T-helper 1 cell treated with Interleukin-12 subunit alpha and Interleukin-12 subunit beta and Interleukin-4 antibody, amounts not matched to agents 30 μg/mL and 1 μg/mL, for 36 hours (primary cell): ENCODE results near the gene SCTR.

Source experiments
- H3K27ac Mint-ChIP-seq: one replicate; pipeline ENCODE4 v1.8.0; 2021; ENCODE audit warnings: mild to moderate bottlenecking, mixed read lengths
- H3K27me3 Mint-ChIP-seq: one replicate; pipeline ENCODE4 v1.8.0; 2021; ENCODE audit warnings: low read depth, mixed read lengths
- H3K36me3 Mint-ChIP-seq: one replicate; pipeline ENCODE4 v1.8.0; 2021; ENCODE audit warnings: low read depth, mixed read lengths
- H3K4me1 Mint-ChIP-seq: one replicate; pipeline ENCODE4 v1.8.0; 2021; ENCODE audit warnings: low read depth, mixed read lengths
- H3K4me3 Mint-ChIP-seq: one replicate; pipeline ENCODE4 v1.8.0; 2021; ENCODE audit warnings: mild to moderate bottlenecking, moderate library complexity, mixed read lengths
- H3K9me3 Mint-ChIP-seq: one replicate; pipeline ENCODE4 v1.8.0; 2021; ENCODE audit warnings: mixed read lengths

SCTR gene

DNA sequence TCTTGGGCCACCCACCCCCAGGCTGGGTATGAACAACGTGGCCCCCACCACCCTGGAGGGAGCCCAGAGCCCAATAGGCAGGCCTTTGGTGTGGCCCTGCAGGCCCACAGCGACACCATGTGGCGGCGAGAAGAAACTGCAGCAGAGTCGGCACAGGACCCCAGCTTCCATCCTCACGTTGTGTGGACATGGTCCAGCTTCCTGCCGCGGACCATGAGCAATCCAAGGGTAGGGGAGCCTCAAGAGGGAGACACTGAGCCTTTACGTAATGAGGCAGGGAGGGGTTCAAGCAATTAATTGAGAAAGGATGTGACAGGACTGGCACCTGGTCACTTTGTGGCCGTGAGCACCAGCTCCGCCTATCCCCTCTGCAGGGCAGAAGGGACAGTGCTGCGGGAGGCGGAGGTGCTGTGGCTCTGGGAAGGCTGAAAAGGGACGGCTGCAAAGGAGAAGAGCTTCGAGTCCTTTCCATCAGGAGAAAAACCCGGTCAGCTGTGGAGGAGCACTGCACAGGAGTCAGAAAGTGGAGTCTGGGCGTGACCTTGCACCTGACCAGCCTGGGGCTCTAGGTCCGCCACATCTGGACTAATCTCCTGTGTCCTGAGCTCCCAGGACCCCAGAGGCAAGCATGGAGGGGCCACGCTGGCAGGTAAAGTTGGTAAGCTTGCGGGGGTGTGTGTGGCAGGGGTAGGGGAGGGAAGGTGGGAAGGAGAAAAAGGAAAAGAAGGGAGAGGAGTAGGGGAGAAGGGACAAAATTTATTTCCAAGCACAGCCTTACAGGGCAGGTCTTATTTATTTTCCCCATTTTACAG, 47.8 kb downstream of the SCTR start:
- Mint-ChIP-seq H3K27ac (no peak overlapping the region), H3K4me1 (no peaks in the 10 kb centered on the region), H3K9me3 (no peaks in the 10 kb centered on the region), H3K27me3 (no peaks in the 10 kb centered on the region), H3K4me3 (no peak overlapping the region), H3K36me3 (no peaks in the 10 kb centered on the region)

DNA sequence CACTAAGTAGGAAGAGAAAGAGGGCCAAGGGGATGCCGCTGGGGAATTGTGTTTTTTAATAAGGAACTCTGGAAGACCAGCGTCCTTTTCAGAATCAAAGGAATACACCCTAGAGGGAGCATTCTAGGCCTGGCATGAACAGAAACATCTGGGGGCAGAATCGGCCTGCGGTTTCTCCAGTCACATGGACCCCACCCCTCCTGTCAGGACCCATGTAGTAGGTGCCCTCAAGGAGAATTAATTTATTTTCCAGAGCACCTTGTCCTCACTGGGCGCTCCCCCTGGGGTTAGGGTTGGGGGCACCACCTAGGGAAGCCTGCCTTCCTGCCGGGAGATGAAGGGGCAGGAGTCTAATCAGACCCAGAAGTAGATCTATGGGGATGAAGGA, 48.4 kb downstream of the SCTR start:
- no peak overlapping the region for H3K27ac Mint-ChIP-seq
- no peaks in the 10 kb centered on the region for H3K4me1 Mint-ChIP-seq
- no peaks in the 10 kb centered on the region for H3K27me3 Mint-ChIP-seq
- no peak overlapping the region for H3K4me3 Mint-ChIP-seq
- no peaks in the 10 kb centered on the region for H3K36me3 Mint-ChIP-seq
- no peaks in the 10 kb centered on the region for H3K9me3 Mint-ChIP-seq

- no peaks in the 10 kb centered on the region for H3K9me3 Mint-ChIP-seq
- H3K4me3 Mint-ChIP-seq, result no peak overlapping the region
- H3K27ac Mint-ChIP-seq, result no peak overlapping the region
- H3K4me1 Mint-ChIP-seq, result no peaks in the 10 kb centered on the region
- no peaks in the 10 kb centered on the region for H3K27me3 Mint-ChIP-seq
- no peaks in the 10 kb centered on the region for H3K36me3 Mint-ChIP-seq
Observed at GRCh38 chr2:119475225-119475856, 48.9 kb downstream of the SCTR start.

DNA sequence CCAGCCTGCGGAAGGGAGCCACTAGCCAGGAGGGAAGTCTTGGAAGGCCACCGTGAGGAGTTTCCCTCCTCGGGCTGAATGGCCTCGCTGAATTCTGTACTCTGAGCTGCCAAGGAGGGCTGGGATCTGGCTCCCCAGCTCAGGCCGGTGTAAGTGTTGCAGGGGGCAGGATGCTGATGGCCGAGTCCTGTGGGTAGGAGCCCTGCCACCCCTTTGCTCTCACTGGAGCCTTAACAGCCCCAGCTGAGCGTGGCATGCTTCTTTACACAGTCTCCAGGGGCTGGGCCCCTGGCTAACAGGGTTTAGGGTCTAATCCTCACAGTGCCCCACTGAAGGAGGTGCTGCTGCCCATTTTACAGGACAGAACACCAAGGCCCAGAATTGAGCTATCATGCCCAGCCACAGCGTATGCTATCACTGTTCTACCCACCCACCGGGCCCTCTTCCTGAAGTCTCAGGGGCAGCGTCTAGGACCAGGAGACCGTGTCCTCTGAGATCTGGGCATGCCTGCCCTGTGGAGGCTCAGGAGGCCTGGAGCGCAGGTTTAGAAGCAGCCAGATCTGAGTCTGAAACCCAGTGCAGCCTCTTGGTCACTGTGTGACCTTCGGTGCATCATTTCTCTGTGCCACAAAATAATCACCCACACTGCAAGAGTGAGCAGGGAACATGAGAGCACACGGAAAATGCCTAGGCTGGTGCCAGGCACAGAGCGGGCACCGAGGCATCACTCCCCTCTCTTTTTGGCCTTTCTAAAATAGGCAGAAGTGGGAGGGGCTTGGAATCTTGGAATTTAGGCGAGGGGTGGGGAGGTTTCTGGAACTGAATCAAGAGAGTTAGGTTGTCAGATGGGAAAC, 49.7 kb downstream of the SCTR start:
- Mint-ChIP-seq H3K27me3 (no peaks in the 10 kb centered on the region), H3K9me3 (no peaks in the 10 kb centered on the region), H3K36me3 (no peaks in the 10 kb centered on the region), H3K4me3 (no peak overlapping the region), H3K27ac (no peak overlapping the region), H3K4me1 (no peaks in the 10 kb centered on the region)

- Mint-ChIP-seq H3K4me1 (no peaks in the 10 kb centered on the region), H3K27me3 (no peaks in the 10 kb centered on the region), H3K4me3 (no peak overlapping the region), H3K9me3 (no peaks in the 10 kb centered on the region), H3K36me3 (no peaks in the 10 kb centered on the region), H3K27ac (no peak overlapping the region)
Observed at GRCh38 chr2:119473621-119474370, 50.5 kb downstream of the SCTR start.

DNA sequence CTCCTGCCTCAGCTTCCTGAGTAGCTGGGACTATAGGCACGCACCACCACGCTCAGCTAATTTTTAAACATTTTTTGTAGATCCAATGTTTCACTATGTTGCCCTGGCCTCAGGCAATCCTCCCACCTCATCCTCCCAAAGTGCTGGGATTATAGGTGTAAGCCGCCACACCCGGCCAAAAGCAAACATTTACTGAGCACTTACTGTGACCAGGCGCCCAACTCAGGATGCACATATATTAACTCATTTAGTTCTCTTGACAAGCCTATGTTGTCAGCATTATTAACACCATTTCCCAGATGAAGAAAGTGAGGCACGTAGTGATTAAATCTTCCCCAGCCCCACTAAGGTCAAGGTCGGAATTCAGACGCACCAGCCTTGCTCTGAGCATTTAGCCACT, 51.5 kb downstream of the SCTR start:
- no peaks in the 10 kb centered on the region for H3K36me3 Mint-ChIP-seq
- H3K27me3 Mint-ChIP-seq, result no peaks in the 10 kb centered on the region
- H3K4me3 Mint-ChIP-seq, result no peak overlapping the region
- no peaks in the 10 kb centered on the region for H3K9me3 Mint-ChIP-seq
- no peak overlapping the region for H3K27ac Mint-ChIP-seq
- H3K4me1 Mint-ChIP-seq, result no peaks in the 10 kb centered on the region

DNA sequence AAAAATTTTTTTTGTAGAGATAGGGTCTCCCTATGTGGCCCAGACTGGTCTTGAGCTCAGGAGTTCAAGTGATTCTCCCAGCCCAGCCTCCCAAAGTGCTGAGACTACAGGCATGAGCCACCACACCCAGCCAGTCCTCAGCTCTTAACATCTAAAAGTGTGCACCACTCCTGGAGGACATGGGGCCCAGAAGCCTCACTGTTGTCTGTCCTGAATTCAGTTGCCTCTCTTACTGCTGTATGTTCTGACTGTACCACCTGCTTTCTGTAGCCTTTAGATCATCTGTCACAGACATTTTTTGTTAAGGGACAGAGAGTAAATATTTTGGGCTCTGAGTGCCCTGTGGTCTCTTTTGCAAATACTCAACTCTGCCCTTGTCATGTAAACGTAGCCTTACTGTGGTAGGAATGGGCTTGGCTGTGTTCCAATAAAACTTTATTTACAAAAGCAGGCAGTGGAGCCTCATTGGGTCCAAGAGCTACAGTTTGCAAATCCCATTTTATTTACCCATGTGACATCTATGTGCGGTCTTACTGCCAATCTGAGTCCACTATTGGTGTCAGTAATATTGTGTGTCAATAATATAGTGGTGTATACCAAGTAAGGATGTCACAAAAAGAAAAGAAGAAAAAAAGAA, 54.5 kb downstream of the SCTR start:
- H3K4me1 Mint-ChIP-seq, result no peaks in the 10 kb centered on the region
- H3K4me3 Mint-ChIP-seq, result no peak overlapping the region
- no peak overlapping the region for H3K27ac Mint-ChIP-seq
- H3K27me3 Mint-ChIP-seq, result no peaks in the 10 kb centered on the region
- H3K36me3 Mint-ChIP-seq, result no peaks in the 10 kb centered on the region
- H3K9me3 Mint-ChIP-seq, result no peaks in the 10 kb centered on the region

DNA sequence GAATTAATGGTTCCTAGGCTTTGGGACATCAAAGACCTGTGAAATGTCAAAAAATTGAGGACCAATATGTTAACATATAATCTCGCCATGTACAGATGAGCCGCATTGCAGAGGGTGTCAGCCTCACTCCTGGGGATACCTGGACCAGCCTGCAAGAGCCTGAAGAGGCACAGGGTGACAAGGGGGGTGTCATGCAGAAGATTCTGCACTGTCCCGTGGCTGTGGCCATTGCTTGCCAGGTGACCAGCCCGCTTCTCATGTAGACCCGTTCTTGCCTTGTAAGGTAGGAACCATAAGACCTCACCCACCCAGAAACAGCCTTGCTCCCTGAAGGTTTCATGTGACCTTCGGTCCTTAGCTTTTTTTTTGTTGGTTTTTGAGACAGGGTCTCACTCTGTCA, 55.2 kb downstream of the SCTR start:
- H3K36me3 Mint-ChIP-seq, result no peaks in the 10 kb centered on the region
- no peaks in the 10 kb centered on the region for H3K4me1 Mint-ChIP-seq
- no peaks in the 10 kb centered on the region for H3K27me3 Mint-ChIP-seq
- no peak overlapping the region for H3K4me3 Mint-ChIP-seq
- no peaks in the 10 kb centered on the region for H3K9me3 Mint-ChIP-seq
- no peak overlapping the region for H3K27ac Mint-ChIP-seq

DNA sequence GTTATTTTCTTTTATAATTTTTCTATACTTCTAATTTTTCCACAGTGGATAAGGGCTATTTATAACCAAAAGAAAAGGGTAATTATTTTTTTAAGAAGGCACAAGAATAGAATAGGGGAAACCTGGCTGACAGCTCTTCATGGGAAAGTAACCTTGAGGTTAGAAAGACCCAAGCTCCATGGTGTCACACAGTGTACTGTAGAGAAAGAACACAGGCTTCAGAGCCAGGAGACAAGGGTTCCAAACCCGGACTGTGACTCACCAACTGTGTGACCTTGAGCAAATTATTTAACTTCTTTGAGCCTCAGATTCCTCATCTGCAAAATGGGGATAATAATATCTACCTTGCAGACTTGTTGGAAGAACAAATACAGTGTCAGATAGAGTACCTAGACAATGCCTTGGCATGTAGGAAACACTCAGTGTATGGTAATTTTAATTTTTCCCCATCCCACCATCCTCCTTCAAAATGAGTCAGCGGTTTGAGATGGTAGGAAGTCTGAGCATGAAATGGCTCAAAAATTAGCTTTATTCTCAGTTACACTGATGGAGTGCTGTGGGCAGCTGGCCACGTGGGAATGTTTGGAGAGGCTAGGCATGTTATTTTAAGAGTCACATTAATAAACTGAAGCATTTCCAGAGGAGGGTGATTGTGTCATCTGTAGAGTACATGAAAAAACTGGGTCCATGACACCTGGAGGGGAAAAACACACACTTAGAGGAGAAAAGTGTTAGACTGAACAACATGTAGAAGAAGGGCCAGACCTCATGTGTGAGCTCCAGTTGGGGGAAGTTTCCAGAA, 55.9 kb downstream of the SCTR start:
- Mint-ChIP-seq H3K36me3 (no peaks in the 10 kb centered on the region), H3K9me3 (no peaks in the 10 kb centered on the region), H3K27me3 (no peaks in the 10 kb centered on the region), H3K27ac (no peak overlapping the region), H3K4me3 (no peak overlapping the region), H3K4me1 (no peaks in the 10 kb centered on the region)

GRCh38 chr2:119466373-119466772, 57.9 kb downstream of the SCTR start:
- Mint-ChIP-seq H3K27ac (no peak overlapping the region), H3K36me3 (no peaks in the 10 kb centered on the region), H3K4me3 (no peak overlapping the region), H3K9me3 (no peaks in the 10 kb centered on the region), H3K27me3 (no peaks in the 10 kb centered on the region), H3K4me1 (no peaks in the 10 kb centered on the region)

- no peak overlapping the region for H3K27ac Mint-ChIP-seq
- no peaks in the 10 kb centered on the region for H3K27me3 Mint-ChIP-seq
- H3K4me3 Mint-ChIP-seq, result no peak overlapping the region
- H3K9me3 Mint-ChIP-seq, result no peaks in the 10 kb centered on the region
- H3K36me3 Mint-ChIP-seq, result no peaks in the 10 kb centered on the region
- H3K4me1 Mint-ChIP-seq, result no peaks in the 10 kb centered on the region
Observed at GRCh38 chr2:119465687-119466086, 58.6 kb downstream of the SCTR start.

GRCh38 chr2:119464981-119465380, 59.3 kb downstream of the SCTR start:
- H3K27ac Mint-ChIP-seq, result no peak overlapping the region
- H3K36me3 Mint-ChIP-seq, result no peaks in the 10 kb centered on the region
- no peaks in the 10 kb centered on the region for H3K4me1 Mint-ChIP-seq
- H3K9me3 Mint-ChIP-seq, result no peaks in the 10 kb centered on the region
- no peak overlapping the region for H3K4me3 Mint-ChIP-seq
- H3K27me3 Mint-ChIP-seq, result no peaks in the 10 kb centered on the region

- H3K27ac Mint-ChIP-seq, result no peak overlapping the region
- no peaks in the 10 kb centered on the region for H3K9me3 Mint-ChIP-seq
- H3K27me3 Mint-ChIP-seq, result no peaks in the 10 kb centered on the region
- no peaks in the 10 kb centered on the region for H3K36me3 Mint-ChIP-seq
- H3K4me3 Mint-ChIP-seq, result no peak overlapping the region
- H3K4me1 Mint-ChIP-seq, result no peaks in the 10 kb centered on the region
Observed at GRCh38 chr2:119463990-119464389, 60.3 kb downstream of the SCTR start.
